GM12892 (cell line): ENCODE data around the gene SLC6A17.

Experiments used
- POLR2A ChIP-seq: IDR thresholded peaks from 2 replicates; pipeline ENCODE4 v1.6.1; 2011; ENCODE audit warnings: low read depth, low read length, control low read depth
- POLR2AphosphoS5 ChIP-seq: IDR thresholded peaks from 2 replicates; pipeline ENCODE4 v1.6.1; 2011; ENCODE audit warnings: low read depth, low read length, control low read depth
- TAF1 ChIP-seq: IDR thresholded peaks from 2 replicates; pipeline ENCODE4 v1.6.1; 2011; ENCODE audit warnings: low read depth, mild to moderate bottlenecking, control low read depth, low read length, borderline replicate concordance

- TF ChIP-seq POLR2AphosphoS5: no peak
- no peak for TF ChIP-seq POLR2A
- TF ChIP-seq TAF1: no peak
Observed at GRCh38 chr1:110133436-110133835, 16.9 kb upstream of the SLC6A17 start.
